HG03342 (cell line): ENCODE results near the gene DLG5.

ENCODE experiments used
- ATAC-seq: cut with Tn5 transposase; IDR thresholded peaks from one replicate; pipeline ENCODE4 v1.9.1; 2021; ENCODE audit warnings: mild to moderate bottlenecking, moderate library complexity; ENCODE audit not compliant: unreplicated experiment

Gene DLG5

GRCh38 chr10:77911535-77912123, 14.9 kb downstream of the DLG5 start:
- ATAC-seq, result no peak

- no peak for ATAC-seq
Observed at GRCh38 chr10:77910524-77911145, 15.9 kb downstream of the DLG5 start.

- ATAC-seq, result no peak
Observed at GRCh38 chr10:77909749-77910375, 16.7 kb downstream of the DLG5 start.

GRCh38 chr10:77909021-77909748, 17.4 kb downstream of the DLG5 start:
- no peak for ATAC-seq

GRCh38 chr10:77907900-77908717, 18.4 kb downstream of the DLG5 start:
- ATAC-seq, result no peak

- ATAC-seq, result no peak
Observed at GRCh38 chr10:77907462-77907861, 19.1 kb downstream of the DLG5 start.

GRCh38 chr10:77906951-77907421, 19.6 kb downstream of the DLG5 start:
- ATAC-seq, result no peak

GRCh38 chr10:77905781-77906180, 20.8 kb downstream of the DLG5 start:
- ATAC-seq, result no peak

- ATAC-seq, result no peak
Observed at GRCh38 chr10:77905086-77905748, 21.3 kb downstream of the DLG5 start.

- no peak for ATAC-seq
Observed at GRCh38 chr10:77904100-77904840, 22.3 kb downstream of the DLG5 start.

- ATAC-seq, result no peak
Observed at GRCh38 chr10:77902159-77902558, 24.4 kb downstream of the DLG5 start.

GRCh38 chr10:77901743-77902142, 24.8 kb downstream of the DLG5 start:
- no peak for ATAC-seq

- ATAC-seq, result no peak
Observed at GRCh38 chr10:77899690-77900089, 26.9 kb downstream of the DLG5 start.

- no peak for ATAC-seq
Observed at GRCh38 chr10:77899080-77899477, 27.5 kb downstream of the DLG5 start.

- no peak for ATAC-seq
Observed at GRCh38 chr10:77898323-77899079, 28.1 kb downstream of the DLG5 start.

GRCh38 chr10:77896058-77896457, 30.5 kb downstream of the DLG5 start:
- ATAC-seq, result no peak

- no peak for ATAC-seq
Observed at GRCh38 chr10:77894058-77894457, 32.5 kb downstream of the DLG5 start.

- no peak for ATAC-seq
Observed at GRCh38 chr10:77893386-77893785, 33.2 kb downstream of the DLG5 start.

- no peak for ATAC-seq
Observed at GRCh38 chr10:77892761-77893160, 33.8 kb downstream of the DLG5 start.
